Neutrophil (primary cell): Measurements from ENCODE around the gene FTCD.

Source experiments
- H3K27ac ChIP-seq: fragments of 200-600 bp; sonication (generic); 2 replicates; pipeline ENCODE4 v1.5.1; 2016; ENCODE audit warnings: mild to moderate bottlenecking, moderate library complexity
- H3K27me3 ChIP-seq: fragments of 200-600 bp; sonication (generic); 2 replicates; pipeline ENCODE4 v1.6.0; 2016; ENCODE audit warnings: mild to moderate bottlenecking
- H3K36me3 ChIP-seq: fragments of 200-600 bp; sonication (generic); 2 replicates; pipeline ENCODE4 v1.5.1; 2017
- H3K4me1 ChIP-seq, 2 experiments: fragments of 200-600 bp in 1 of 2; sonication (generic) in 1 of 2; 1 replicate in 1 of 2; 2 replicates in 1 of 2; pipeline versions ENCODE4 v1.5.1 to v1.6.1; 2013 to 2016; ENCODE audit warnings: low read depth in 1 of 2, low read length in 1 of 2, mild to moderate bottlenecking in 1 of 2, moderate library complexity in 1 of 2; ENCODE audit not compliant: control insufficient read depth in 1 of 2, insufficient read depth in 1 of 2
- H3K4me3 ChIP-seq, 2 experiments: fragments of 200-600 bp in 1 of 2; sonication (generic) in 1 of 2; 1 replicate in 1 of 2; 2 replicates in 1 of 2; pipeline ENCODE4 v1.5.1; 2013 to 2016; ENCODE audit warnings: low read depth in 1 of 2, low read length in 1 of 2, mild to moderate bottlenecking in 1 of 2, moderate library complexity in 1 of 2
- H3K9me3 ChIP-seq: fragments of 200-600 bp; sonication (generic); 2 replicates; pipeline ENCODE4 v1.5.1; 2016
- TF ChIP-seq, protein P1 (sequence below): fragments of 200-600 bp; sonication (generic); IDR thresholded peaks from 2 replicates; pipeline ENCODE4 v1.5.1; 2016; ENCODE audit warnings: antibody characterized with exemption

FTCD gene

DNA sequence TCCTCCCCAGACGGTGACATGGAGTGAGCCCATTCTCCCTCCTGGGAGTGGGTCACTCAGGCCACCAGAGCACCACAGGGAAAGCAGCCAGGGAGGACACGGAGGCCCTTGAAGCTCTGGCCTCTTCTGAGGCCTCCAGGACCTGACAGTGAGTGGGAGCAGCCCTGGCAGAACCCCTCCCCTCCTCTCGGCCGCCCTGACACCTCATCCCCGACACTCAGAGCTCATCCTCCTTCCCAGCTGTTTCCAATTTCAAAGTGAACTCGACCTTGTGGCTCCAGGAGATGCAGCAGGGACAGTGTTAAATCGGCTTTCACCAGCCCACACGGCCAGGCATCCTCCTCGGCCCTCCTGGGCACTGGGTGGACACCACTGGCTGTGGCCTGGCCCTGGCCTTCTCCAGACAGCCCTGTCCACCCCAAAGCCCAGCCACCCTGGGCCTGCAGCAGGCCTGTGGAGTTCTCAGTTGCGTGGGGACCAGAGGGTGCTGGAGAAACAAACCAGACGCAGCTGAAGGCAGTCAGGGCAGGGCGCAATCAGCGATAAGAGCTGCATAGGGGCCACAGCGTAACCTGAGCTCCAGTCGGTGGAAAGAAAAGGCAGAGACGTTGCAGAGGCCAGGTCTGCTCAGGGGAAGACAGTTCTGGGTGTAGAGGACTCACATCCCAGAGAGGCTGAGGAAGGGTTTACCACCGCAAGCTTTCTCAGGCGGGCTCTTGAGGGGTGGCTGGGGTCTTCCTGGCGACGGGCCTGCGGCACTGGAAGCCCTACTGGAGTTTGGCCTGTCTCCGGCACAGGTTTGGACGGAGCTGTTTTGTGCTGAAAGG lies 27.1 kb downstream of the FTCD start:
- TF ChIP-seq, protein P1, sequence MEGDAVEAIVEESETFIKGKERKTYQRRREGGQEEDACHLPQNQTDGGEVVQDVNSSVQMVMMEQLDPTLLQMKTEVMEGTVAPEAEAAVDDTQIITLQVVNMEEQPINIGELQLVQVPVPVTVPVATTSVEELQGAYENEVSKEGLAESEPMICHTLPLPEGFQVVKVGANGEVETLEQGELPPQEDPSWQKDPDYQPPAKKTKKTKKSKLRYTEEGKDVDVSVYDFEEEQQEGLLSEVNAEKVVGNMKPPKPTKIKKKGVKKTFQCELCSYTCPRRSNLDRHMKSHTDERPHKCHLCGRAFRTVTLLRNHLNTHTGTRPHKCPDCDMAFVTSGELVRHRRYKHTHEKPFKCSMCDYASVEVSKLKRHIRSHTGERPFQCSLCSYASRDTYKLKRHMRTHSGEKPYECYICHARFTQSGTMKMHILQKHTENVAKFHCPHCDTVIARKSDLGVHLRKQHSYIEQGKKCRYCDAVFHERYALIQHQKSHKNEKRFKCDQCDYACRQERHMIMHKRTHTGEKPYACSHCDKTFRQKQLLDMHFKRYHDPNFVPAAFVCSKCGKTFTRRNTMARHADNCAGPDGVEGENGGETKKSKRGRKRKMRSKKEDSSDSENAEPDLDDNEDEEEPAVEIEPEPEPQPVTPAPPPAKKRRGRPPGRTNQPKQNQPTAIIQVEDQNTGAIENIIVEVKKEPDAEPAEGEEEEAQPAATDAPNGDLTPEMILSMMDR: no peak
- H3K4me3 ChIP-seq: no peak overlapping the region
- no peaks in the 10 kb centered on the region for H3K36me3 ChIP-seq
- H3K4me1 ChIP-seq: no peaks in the 10 kb centered on the region
- no peaks in the 10 kb centered on the region for H3K27me3 ChIP-seq
- H3K9me3 ChIP-seq: no peaks in the 10 kb centered on the region
- no peak overlapping the region for H3K27ac ChIP-seq

DNA sequence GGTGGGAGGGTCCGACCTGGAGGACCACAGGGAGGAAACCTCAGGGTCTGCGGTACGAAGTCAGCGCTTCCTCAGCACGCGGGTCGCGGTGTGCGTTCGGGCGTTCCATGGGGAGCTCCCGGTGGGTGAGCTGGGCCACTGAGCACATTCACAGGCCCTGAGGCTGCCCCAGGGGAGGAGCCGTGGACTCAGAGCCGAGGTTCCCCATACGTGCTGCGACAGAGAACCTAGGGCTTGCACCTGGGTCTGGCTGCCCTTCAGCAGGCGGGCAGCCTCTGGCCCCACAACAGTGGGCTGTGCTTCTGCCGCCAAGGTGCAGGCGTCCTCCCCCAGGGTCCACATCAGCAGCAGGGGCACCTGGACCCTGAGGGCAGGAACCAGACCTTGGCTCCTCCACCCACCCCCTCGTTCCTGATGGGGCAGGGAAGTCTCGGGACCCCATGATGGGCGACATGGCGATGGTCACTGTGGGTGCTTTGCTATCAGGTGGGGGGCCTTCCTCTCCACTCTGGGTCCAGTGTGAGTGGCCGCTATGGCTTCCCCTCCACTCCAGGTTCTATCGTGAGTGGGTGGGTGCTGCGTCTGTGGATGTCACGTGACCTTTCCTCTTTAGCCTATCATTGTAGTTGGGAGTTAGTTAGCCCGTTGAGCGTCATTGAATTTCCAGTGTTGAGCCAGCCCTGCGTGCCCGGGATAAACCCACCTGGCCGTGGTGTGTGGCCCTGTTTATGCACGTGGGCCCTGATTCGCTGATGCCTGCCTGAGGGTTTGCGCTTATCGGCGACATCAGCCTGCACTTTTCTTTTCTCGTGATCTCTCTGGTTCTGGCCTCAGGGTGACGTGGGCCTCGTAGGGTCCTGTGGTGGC lies 27.9 kb downstream of the FTCD start:
- TF ChIP-seq, protein P1: no peak
- Histone ChIP-seq H3K27me3 (no peaks in the 10 kb centered on the region), H3K4me1 (no peaks in the 10 kb centered on the region), H3K9me3 (no peaks in the 10 kb centered on the region), H3K4me3 (no peak overlapping the region), H3K36me3 (no peaks in the 10 kb centered on the region), H3K27ac (no peak overlapping the region)

DNA sequence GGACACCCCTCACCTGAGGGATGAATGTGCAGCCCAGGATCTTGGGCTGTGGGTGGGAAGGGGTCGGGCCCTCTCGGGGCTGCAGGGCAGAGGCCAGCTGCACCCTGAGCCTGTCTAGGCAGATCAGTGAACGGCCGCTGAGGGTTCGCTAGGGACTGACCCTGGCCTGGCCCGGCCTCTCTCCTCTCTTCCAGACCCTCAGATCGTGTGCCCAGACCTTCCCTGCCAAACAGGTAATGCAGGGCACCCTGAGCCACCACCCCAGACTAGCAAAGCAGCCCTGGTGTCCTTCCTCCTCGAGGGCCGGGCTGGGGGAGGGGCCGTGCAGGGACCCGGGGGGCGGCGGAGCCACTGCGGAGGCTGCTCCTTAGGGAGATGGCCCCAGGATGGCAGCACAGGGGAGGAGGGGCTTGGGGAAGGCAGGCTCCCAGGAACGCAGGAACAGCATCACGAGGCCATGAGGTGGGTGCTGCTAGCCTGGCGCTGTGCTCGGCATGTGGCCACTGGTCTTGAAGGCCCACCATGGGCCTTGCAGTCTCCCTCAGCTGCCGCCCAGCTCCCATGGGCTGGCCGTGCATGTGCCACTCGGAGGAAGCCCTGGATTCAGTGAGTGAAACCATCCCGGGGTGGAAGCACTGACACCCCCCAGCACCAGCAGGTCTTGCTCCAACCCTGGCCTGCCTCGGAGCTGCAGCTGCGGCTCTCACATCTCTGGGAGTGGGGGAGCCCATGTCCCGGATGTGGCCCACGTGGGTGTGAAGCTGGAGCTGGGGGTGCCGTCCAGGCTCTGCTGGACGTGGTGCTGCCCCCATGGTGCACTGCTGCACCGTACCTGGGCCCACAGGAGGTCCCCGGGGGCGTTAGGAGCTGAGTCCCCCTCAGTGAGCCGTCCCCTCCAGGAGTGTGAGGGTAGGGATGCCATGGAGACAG lies 28.8 kb downstream of the FTCD start:
- Histone ChIP-seq H3K4me1 (no peaks in the 10 kb centered on the region), H3K4me3 (no peak overlapping the region), H3K36me3 (no peaks in the 10 kb centered on the region), H3K9me3 (no peaks in the 10 kb centered on the region), H3K27ac (no peak overlapping the region), H3K27me3 (no peaks in the 10 kb centered on the region)
- TF ChIP-seq, protein P1: no peak

DNA sequence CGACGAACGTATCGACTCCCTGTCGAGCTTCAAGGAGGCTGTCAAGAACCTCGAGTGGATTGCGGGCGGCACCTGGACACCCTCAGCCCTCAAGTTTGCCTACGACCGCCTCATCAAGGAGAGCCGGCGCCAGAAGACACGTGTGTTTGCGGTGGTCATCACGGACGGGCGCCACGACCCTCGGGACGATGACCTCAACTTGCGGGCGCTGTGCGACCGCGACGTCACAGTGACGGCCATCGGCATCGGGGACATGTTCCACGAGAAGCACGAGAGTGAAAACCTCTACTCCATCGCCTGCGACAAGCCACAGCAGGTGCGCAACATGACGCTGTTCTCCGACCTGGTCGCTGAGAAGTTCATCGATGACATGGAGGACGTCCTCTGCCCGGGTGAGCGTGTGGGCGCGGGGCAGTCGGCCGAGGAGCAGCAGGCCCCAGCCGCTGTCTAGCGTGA lies 29.5 kb downstream of the FTCD start:
- Histone ChIP-seq H3K9me3 (no peaks in the 10 kb centered on the region), H3K27ac (no peak overlapping the region), H3K4me3 (no peak overlapping the region), H3K27me3 (no peaks in the 10 kb centered on the region), H3K4me1 (no peaks in the 10 kb centered on the region), H3K36me3 (no peaks in the 10 kb centered on the region)
- TF ChIP-seq, protein P1: no peak
